OCI-LY7 (cell line): ENCODE data around the gene PRCD.

Experiments
- CTCF ChIP-seq: fragments of 200-600 bp; sonication (generic); conservative IDR thresholded peaks from 2 replicates; pipeline ENCODE4 v1.5.1; 2014; ENCODE audit warnings: mild to moderate bottlenecking, antibody characterized with exemption, low read length, moderate library complexity, mixed read lengths
- EZH2phosphoT487 ChIP-seq: fragments of 200-600 bp; sonication (generic); IDR thresholded peaks from 2 replicates; pipeline ENCODE4 v1.6.1; 2018; ENCODE audit warnings: low read depth, borderline replicate concordance, mild to moderate bottlenecking, mixed run types, antibody characterized with exemption, low read length, moderate library complexity, mixed read lengths

- TF ChIP-seq CTCF (peak; percentile 81), EZH2phosphoT487 (no peak)
Observed at GRCh38 chr17:76557368-76558197, 17.7 kb downstream of the PRCD start.
